Activated T-helper 1 cell treated with anti-CD3 and anti-CD28 coated beads, Interleukin-12 subunit alpha, Interleukin-12 subunit beta, Interleukin-2, Interleukin-4 antibody, amounts not matched to agents 30 ng/mL and 10 ng/mL and 1 ng/mL, durations not matched to agents 14 hours and 24 hours and 36 hours (primary cell): ENCODE data around the gene KICS2. TPM values are rescaled to one million over a fixed set of nuclear protein-coding genes. Genes with fewer than 3 reads are reported as not detected.
"Not testable (repeated sequence)": the region's sequence is repeated elsewhere in the genome, so short reads cannot be mapped to it uniquely, and the experiment has no call there.

Experiments
- DNase-seq: peaks from one replicate; pipeline ENCODE4 v3.0.0; 2021; ENCODE audit warnings: low spot score
- H3K27ac Mint-ChIP-seq: one replicate; pipeline ENCODE4 v1.8.0; 2021; ENCODE audit warnings: mild to moderate bottlenecking, mixed read lengths
- H3K27me3 Mint-ChIP-seq: one replicate; pipeline ENCODE4 v1.8.0; 2022; ENCODE audit warnings: mild to moderate bottlenecking, moderate library complexity, mixed read lengths; ENCODE audit not compliant: insufficient read depth
- H3K36me3 Mint-ChIP-seq: one replicate; pipeline ENCODE4 v1.8.0; 2021; ENCODE audit warnings: low read depth, mixed read lengths
- H3K4me1 Mint-ChIP-seq: one replicate; pipeline ENCODE4 v1.8.0; 2021; ENCODE audit warnings: low read depth, mixed read lengths
- H3K4me3 Mint-ChIP-seq: one replicate; pipeline ENCODE4 v1.8.0; 2021; ENCODE audit warnings: mild to moderate bottlenecking, moderate library complexity, mixed read lengths
- H3K9me3 Mint-ChIP-seq: one replicate; pipeline ENCODE4 v1.8.0; 2021; ENCODE audit warnings: mixed read lengths
- intact Hi-C: fragments of 100-400 bp; cut with micrococcal nuclease; formaldehyde crosslinking; loops from one replicate; pipeline ENCODE4 v1.15.1; 2024
- total RNA-seq: library from RNA; stranded (reverse); gene quantifications from 2 replicates; pipeline ENCODE4 v1.2.3, GENCODE V29; 2022

The KICS2 gene
- total RNA-seq, 1 donor from 2014 or later: 12.7 TPM

DNA sequence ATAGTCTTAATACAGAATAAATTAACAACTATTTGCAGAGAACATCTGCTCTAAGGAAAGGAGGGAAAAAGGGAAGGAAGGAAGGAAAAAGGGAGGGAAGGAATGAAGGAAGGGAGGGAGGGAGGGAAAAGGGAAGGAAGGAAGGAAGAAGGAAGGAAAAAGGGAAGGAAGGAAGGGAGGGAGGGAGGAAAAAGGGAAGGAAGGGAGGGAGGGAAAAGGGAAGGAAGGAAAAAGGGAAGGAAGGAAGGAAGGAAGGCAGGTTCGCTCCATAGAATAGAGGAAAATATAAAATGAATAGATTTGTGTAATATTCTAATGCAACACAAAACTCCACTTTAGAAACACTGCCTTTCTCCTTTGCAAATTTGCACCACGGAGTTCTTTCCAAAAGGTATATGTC is 16.6 kb downstream of the KICS2 start:
- H3K4me1 Mint-ChIP-seq: no peaks in the 10 kb centered on the region
- H3K27ac Mint-ChIP-seq: no peak overlapping the region
- intact Hi-C loops: no loop called here
- H3K36me3 Mint-ChIP-seq: peaks cover 11% of the 10 kb centered on the region
- no peaks in the 10 kb centered on the region for H3K9me3 Mint-ChIP-seq
- no peak for DNase-seq
- no peak overlapping the region for H3K4me3 Mint-ChIP-seq
- H3K27me3 Mint-ChIP-seq: no peaks in the 10 kb centered on the region

DNA sequence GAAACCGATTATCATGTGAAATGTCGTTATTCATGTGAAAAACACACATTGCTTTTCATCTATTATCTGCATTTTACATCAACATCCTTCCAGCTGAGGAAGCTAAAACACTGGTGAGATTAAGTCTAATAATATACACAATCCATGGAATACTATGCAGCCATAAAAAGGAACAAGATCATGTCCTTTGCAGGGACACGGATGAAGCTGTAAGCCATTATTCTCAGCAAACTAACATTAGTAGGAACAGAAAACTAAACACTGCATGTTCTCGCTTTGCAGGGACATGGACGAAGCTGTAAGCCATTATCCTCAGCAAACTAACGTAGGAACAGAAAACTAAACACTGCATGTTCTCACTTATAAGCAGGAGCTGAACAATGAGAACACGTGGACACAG is 18.3 kb downstream of the KICS2 start:
- Mint-ChIP-seq H3K27ac (no peak overlapping the region), H3K4me1 (no peaks in the 10 kb centered on the region), H3K9me3 (no peaks in the 10 kb centered on the region), H3K36me3 (peaks cover 11% of the 10 kb centered on the region), H3K27me3 (no peaks in the 10 kb centered on the region), H3K4me3 (no peak overlapping the region)
- no peak for DNase-seq
- intact Hi-C loops: no loop called here

DNA sequence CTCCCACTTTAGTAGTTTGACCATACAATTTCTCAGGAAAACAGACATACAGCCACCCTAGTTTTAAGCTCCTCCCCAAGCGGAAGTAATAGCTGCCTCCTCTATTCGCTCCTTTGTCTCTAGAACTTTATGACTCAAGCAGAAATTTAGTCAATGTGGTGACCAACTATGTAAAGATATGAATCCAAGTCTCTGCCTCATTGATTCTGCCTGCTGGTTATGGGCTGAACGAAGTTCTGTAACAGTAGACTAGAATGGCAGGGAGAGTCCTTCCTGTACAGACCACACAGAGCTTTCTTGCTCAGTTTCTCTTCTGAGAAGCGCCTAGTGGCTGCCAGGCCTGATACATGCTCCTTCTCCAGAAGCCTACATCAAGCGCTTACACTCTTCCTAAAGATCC is 19.1 kb downstream of the KICS2 start:
- Mint-ChIP-seq H3K9me3 (no peaks in the 10 kb centered on the region), H3K27me3 (no peaks in the 10 kb centered on the region), H3K4me3 (no peak overlapping the region), H3K4me1 (no peaks in the 10 kb centered on the region), H3K36me3 (peaks cover 11% of the 10 kb centered on the region), H3K27ac (no peak overlapping the region)
- no peak for DNase-seq
- intact Hi-C loops: no loop called here

DNA sequence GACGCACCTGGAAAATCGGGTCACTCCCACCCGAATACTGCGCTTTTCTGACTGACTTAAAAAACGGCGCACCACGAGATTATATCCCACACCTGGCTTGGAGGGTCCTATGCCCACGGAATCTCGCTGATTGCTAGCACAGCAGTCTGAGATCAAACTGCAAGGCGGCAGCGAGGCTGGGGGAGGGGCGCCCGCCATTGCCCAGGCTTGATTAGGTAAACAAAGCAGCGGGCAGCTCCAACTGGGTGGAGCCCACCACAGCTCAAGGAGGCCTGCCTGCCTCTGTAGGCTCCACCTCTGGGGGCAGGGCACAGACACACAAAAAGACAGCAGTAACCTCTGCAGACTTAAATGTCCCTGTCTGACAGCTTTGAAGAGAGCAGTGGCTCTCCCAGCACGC is 26.3 kb downstream of the KICS2 start:
- H3K4me3 Mint-ChIP-seq, H3K27ac Mint-ChIP-seq, DNase-seq, H3K27me3 Mint-ChIP-seq, H3K9me3 Mint-ChIP-seq, intact Hi-C loops, H3K4me1 Mint-ChIP-seq: not testable (repeated sequence)
- H3K36me3 Mint-ChIP-seq: peaks cover 26% of the 10 kb centered on the region

DNA sequence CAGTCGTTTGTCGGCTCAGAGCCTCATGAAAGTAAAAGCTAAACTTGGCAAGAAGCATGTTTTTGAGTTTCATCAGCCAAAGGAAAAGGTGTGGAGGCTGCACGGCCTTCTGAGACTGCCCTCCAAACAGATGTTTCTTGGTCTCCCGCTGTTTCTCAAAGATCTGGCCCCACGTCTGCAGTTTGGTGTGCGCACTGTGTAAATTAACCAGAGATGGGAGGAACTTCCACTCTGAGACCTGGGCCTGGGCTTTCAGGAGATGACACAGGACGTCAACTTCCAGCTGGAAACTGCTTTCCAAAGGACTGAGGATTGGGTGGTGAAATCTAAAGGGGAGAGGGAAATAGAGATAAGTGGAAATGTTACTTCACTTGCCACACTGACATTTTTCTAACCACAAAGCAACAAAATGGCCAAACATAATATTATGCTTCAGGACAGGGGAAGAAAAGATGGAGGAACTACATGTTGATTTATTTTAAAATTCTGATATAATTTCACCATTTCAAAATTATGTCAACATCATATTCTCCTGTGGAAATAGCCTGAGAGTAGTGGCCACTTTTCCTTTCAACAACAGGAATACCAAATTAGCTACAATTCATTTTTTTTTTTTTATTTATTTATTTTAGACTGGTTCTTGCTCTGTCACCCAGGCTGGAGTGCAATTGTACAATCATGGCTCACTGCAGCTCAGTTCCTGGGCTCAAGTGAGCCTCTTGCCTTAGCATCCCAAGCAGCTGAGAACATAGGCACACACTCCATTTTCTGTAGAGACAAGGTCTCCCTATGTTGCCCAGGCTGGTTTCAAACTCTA is 27.6 kb downstream of the KICS2 start:
- H3K4me1 Mint-ChIP-seq: peaks cover 6% of the 10 kb centered on the region
- no peak overlapping the region for H3K27ac Mint-ChIP-seq
- no peaks in the 10 kb centered on the region for H3K9me3 Mint-ChIP-seq
- no peaks in the 10 kb centered on the region for H3K27me3 Mint-ChIP-seq
- DNase-seq: no peak
- peaks cover 26% of the 10 kb centered on the region for H3K36me3 Mint-ChIP-seq
- H3K4me3 Mint-ChIP-seq: no peak overlapping the region
- intact Hi-C loops: no loop called here

DNA sequence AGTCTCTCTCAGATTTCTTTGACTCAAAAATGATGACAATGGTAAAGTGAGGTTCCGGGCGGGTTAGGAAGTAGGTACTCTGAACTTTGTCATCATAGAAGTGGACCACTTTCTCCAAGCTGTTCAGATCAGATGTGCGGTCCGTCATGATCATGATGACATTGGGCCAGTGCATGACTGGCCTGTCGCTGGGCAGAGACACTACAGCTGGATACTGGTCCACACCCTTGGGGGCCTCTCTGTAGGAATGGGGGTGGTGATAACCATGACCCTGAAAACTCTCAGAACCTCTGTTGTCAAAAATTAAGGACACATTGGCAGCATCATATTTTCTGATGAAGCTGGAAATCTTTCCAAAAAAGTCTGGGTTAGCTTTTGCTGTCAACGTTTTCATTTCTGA is 28.2 kb downstream of the KICS2 start:
- peaks cover 6% of the 10 kb centered on the region for H3K4me1 Mint-ChIP-seq
- H3K9me3 Mint-ChIP-seq: no peaks in the 10 kb centered on the region
- no peaks in the 10 kb centered on the region for H3K27me3 Mint-ChIP-seq
- DNase-seq: no peak
- no peak overlapping the region for H3K4me3 Mint-ChIP-seq
- no peak overlapping the region for H3K27ac Mint-ChIP-seq
- intact Hi-C loops: no loop called here
- H3K36me3 Mint-ChIP-seq: peaks cover 26% of the 10 kb centered on the region

DNA sequence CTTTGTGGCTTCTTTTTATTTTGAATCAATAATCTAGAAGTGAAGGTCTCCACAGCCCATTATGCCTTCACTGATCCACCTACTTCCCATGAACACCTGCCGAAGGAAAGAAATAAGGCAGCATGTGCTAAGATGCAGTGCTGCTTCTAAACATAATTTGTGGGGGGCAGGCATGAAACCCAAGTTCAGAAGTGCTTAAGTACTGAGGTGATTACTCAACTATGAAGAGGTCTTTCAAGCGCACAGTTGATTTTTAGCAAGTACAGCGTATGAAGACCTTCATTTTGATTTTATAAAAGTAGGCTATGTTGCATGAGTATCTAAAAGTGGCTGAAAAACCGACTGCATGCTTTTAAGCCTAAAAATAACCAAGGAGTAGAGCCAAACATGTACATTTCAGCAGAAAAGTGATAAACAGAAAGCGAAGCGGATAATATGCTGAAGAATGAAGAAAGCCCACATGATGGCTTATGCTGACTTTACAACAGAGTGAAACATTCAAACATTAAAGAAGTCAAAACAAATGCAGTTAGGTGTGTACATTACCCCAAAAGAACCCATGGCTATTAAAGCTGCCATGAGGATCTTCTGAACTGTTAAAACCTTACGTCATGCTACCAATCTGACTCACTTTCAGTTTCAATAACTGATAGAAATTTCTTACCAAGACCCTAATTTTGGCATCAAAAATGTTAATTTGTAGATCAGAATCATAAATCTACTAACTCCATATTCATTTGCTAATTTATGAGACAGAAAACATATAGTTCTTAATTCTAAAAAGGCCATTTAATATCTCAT is 29.3 kb downstream of the KICS2 start:
- Mint-ChIP-seq H3K27me3 (peaks cover 1% of the 10 kb centered on the region), H3K9me3 (no peaks in the 10 kb centered on the region), H3K27ac (no peak overlapping the region), H3K4me1 (peaks cover 6% of the 10 kb centered on the region), H3K36me3 (peaks cover 26% of the 10 kb centered on the region), H3K4me3 (no peak overlapping the region)
- DNase-seq: no peak
- intact Hi-C loops: no loop called here

DNA sequence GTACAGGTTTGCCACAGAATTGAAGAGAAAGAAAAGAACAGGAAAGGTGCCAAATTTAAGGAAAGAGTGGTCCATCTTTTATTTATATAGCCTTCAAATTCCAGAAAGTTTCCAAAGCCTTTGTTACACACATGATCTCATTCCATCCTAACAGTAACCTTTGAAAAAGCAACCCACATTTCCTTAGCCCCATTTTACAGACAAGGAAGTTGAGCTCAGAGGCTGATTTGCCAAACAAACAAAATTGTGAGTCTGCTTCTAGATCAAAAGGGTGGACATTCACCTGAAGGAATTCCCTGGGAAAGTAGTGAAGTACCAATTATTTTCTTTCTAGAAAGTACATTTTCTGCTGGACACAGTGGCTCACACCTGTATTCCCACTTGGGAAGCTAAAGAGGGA is 32.0 kb downstream of the KICS2 start:
- intact Hi-C loops: no loop called here
- H3K36me3 Mint-ChIP-seq: peaks cover 25% of the 10 kb centered on the region
- H3K4me1 Mint-ChIP-seq: peaks cover 11% of the 10 kb centered on the region
- no peak overlapping the region for H3K4me3 Mint-ChIP-seq
- H3K27ac Mint-ChIP-seq: no peak overlapping the region
- H3K9me3 Mint-ChIP-seq: no peaks in the 10 kb centered on the region
- peaks cover 4% of the 10 kb centered on the region for H3K27me3 Mint-ChIP-seq
- DNase-seq: no peak

DNA sequence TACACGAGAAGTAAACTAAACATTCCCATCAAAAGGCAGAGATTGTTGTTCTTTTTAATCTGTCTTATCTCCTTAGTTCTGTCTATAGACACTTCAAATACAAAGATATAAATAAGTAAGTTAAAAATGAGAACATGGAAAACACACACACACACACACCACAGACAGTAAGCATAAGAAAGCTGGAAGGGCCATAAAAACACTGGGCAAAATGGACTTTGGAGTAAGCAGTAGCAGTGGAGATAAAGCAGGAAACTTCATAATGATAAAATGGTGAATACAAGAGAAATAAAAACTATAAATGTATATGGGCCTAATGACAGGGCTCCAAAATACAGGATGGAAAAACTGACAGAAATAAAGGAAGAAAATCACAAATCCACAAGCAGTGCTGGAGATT is 32.6 kb downstream of the KICS2 start:
- peaks cover 21% of the 10 kb centered on the region for H3K36me3 Mint-ChIP-seq
- H3K4me1 Mint-ChIP-seq: peaks cover 11% of the 10 kb centered on the region
- H3K27ac Mint-ChIP-seq: no peak overlapping the region
- no peak for DNase-seq
- H3K9me3 Mint-ChIP-seq: no peaks in the 10 kb centered on the region
- peaks cover 4% of the 10 kb centered on the region for H3K27me3 Mint-ChIP-seq
- intact Hi-C loops: no loop called here
- H3K4me3 Mint-ChIP-seq: no peak overlapping the region

DNA sequence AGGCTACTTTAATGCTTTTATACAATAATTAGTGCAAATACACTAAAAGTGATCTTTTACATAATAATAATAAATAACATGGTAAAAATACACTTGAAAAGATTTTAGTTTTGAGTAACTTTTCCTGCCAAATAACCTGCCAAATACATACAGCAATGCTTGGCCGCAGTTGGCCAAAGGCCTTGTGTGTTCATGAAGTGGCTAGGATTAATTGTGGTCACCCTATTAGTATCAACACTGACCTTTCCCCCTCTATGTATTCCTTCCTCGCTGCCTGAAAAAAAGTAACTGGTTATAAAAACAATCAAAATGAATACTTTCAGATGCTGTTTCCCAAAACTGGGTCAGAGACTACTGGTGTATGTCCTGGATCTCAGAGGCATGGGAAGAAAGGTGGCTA is 34.3 kb downstream of the KICS2 start:
- no peak overlapping the region for H3K4me3 Mint-ChIP-seq
- peaks cover 7% of the 10 kb centered on the region for H3K36me3 Mint-ChIP-seq
- H3K4me1 Mint-ChIP-seq: peaks cover 9% of the 10 kb centered on the region
- no peak overlapping the region for H3K27ac Mint-ChIP-seq
- peaks cover 4% of the 10 kb centered on the region for H3K27me3 Mint-ChIP-seq
- no peak for DNase-seq
- no peaks in the 10 kb centered on the region for H3K9me3 Mint-ChIP-seq
- intact Hi-C loops: no loop called here

DNA sequence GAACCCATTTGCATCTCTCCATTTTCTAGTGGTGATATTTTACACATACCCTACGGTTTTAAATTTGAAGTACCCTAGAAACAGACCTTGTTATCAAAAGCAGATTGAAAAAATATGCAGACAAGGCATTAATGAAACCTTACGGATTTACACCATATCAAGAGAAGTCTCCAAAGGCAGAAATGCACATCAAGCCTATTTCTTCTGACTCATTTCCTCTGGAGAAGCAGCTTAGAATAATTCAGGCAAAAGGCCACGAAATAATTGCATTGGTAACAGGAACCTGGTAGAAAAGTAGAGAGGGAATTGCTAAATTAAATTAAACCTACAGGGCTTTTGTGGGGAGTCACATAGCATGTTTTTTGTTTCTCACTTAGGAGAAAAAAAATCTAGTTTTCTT is 34.7 kb downstream of the KICS2 start:
- H3K9me3 Mint-ChIP-seq: no peaks in the 10 kb centered on the region
- DNase-seq: no peak
- H3K27me3 Mint-ChIP-seq: peaks cover 4% of the 10 kb centered on the region
- peaks cover 3% of the 10 kb centered on the region for H3K36me3 Mint-ChIP-seq
- H3K4me3 Mint-ChIP-seq: no peak overlapping the region
- H3K4me1 Mint-ChIP-seq: peaks cover 5% of the 10 kb centered on the region
- no peak overlapping the region for H3K27ac Mint-ChIP-seq
- intact Hi-C loops: no loop called here

DNA sequence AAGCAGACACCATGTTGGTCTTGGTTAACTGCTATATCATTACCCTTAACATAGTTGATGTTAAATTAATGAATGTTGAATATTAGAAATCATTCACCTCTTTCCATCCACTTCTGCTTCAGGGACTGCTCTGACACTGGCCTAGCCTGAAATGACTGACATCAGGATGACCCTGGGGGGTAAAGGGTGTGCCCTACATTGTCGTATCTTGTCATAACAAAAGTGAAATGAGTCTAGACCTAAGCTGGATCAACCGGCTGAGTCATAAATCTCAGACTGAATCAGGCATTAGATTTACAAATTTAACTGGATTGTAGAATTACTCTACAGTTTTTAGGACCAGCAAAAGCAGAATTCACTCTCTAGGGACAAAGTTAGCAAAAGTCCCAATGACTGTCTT is 35.3 kb downstream of the KICS2 start:
- Mint-ChIP-seq H3K9me3 (no peaks in the 10 kb centered on the region), H3K4me3 (no peak overlapping the region), H3K4me1 (peaks cover 5% of the 10 kb centered on the region), H3K27me3 (peaks cover 4% of the 10 kb centered on the region), H3K36me3 (no peaks in the 10 kb centered on the region), H3K27ac (no peak overlapping the region)
- DNase-seq: no peak
- intact Hi-C loops: no loop called here

DNA sequence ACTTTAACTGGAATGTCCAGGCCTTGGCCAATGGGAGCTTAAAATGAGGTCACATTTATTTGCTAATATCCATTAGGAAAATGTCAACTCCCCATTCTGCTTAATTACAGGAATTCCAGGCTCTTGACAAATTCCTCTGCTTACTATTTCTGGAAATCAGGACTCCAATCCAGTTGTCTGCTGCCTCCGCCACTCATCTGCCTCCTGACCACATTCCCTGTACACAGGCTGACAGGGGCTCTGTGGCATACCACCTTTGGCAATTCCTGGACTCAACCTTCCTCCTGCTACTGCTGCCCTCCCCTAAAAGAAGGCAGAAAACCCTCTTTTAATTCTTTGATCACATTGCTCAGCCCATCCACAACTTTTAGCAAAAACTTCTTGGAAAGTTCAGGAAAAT is 37.9 kb downstream of the KICS2 start:
- Mint-ChIP-seq H3K27ac (no peak overlapping the region), H3K4me1 (peaks cover 5% of the 10 kb centered on the region), H3K36me3 (no peaks in the 10 kb centered on the region), H3K27me3 (peaks cover 4% of the 10 kb centered on the region), H3K4me3 (no peak overlapping the region), H3K9me3 (no peaks in the 10 kb centered on the region)
- no peak for DNase-seq
- intact Hi-C loops: no loop called here
